Psoas muscle (tissue), 8 donors: Measurements from ENCODE around the gene P4HA1. TPM values are rescaled to one million over a fixed set of nuclear protein-coding genes. Genes with fewer than 3 reads are reported as not detected.
A peak's percentile ranks its signal among the peaks of the same experiment; 100 is the strongest.

ENCODE experiments used
- ATAC-seq, 4 donors: fragments of 200-7000 bp; cut with Tn5 transposase; one replicate each; pipeline ENCODE4 v1.9.1; 2020; ENCODE audit warnings: moderate library complexity in 3 of 4, mild to moderate bottlenecking in 2 of 4
- DNase-seq, 2 donors: peaks; one replicate each; pipeline ENCODE4 v3.0.0-alpha.2; 2020
- H3K27ac ChIP-seq: fragments of 200-600 bp; one replicate; pipeline ENCODE4 v1.8.0; 2022
- H3K27me3 ChIP-seq, 3 donors: fragments of 200-600 bp in 1 of 3; one replicate each; pipeline versions ENCODE4 v1.6.1 to v1.8.0; 2013 to 2022; ENCODE audit warnings: low read length in 2 of 3, mild to moderate bottlenecking in 2 of 3, moderate library complexity in 1 of 3; ENCODE audit not compliant: insufficient read depth in 3 of 3
- H3K36me3 ChIP-seq, 2 donors: fragments of 200-600 bp in 1 of 2; one replicate each; pipeline versions ENCODE4 v1.6.1 to v1.8.0; 2013 to 2022; ENCODE audit warnings: low read depth in 1 of 2, mild to moderate bottlenecking in 1 of 2, moderate library complexity in 1 of 2; ENCODE audit not compliant: insufficient read depth in 1 of 2
- H3K4me1 ChIP-seq: fragments of 200-600 bp; one replicate; pipeline ENCODE4 v1.8.0; 2022
- H3K4me3 ChIP-seq: fragments of 200-600 bp; one replicate; pipeline ENCODE4 v1.8.0; 2022; ENCODE audit warnings: mild to moderate bottlenecking
- H3K9me3 ChIP-seq: fragments of 200-600 bp; one replicate; pipeline ENCODE4 v1.8.0; 2022
- CTCF ChIP-seq: fragments of 200-600 bp; IDR thresholded peaks from one replicate; pipeline ENCODE4 v1.8.0; 2022; ENCODE audit warnings: antibody characterized with exemption
- WGBS, 3 donors: extraction: QIAGEN DNeasy Blood & Tissue Kit; methylation state at CpG; one replicate each; pipeline versions ENCODE4 v1.1.6 to v1.1.7; 2013; 5-methylcytosine and 5-hydroxymethylcytosine counted together
- intact Hi-C, 2 donors: fragments of 100-400 bp; cut with DNase I; formaldehyde crosslinking; loops; one replicate each; pipeline versions ENCODE4 v1.11.0 to v1.14.2; 2022
- polyA plus RNA-seq, 3 donors: library from polyadenylated mRNA; stranded (reverse); fragments of 200-250 nt; gene quantifications; one replicate each; pipeline ENCODE4 v1.2.3, GENCODE V29; 2013
- total RNA-seq, 4 donors: library from RNA; stranded (reverse); fragmentation: NEBNext Ultra II Directional in 2 of 4; extraction: Animal tissue kit (Norgen Biotek cat#: 25700) in 2 of 4; gene quantifications; one replicate each; pipeline versions ENCODE4 v1.2.1 to v1.2.4, GENCODE V29; 2021 to 2023
- donor health status: healthy with polysubstance abuse.
- donor health status: DM: no; HTN: no; CAD: no; lungs with moderate emphysema.
- donor health status: Bipolar disorder and iron deficiency.
- donor health status: healthy.
- donor health status: DM: yes; HTN: yes; CAD: no.
- donor health status: DM: no; HTN: no; CAD: no.
- donor health status: DM: no; HTN: no; CAD: no.
- donor health status: DM: yes; HTN: yes; CAD: no.

The P4HA1 gene
- total and polyA plus RNA-seq, 7 donors = 6.2 to 262 (median 73.2) TPM

GRCh38 chr10:73094986-73095480 lies 1.6 kb downstream of the P4HA1 start:
- Histone ChIP-seq H3K27me3 (no peaks in the 10 kb centered on the region), H3K4me3 (peak overlapping the region; percentile 70), H3K9me3 (no peaks in the 10 kb centered on the region), H3K27ac (peak overlapping the region; percentile 96), H3K4me1 (peaks cover 54% of the 10 kb centered on the region), H3K36me3 (peaks cover 0 to 4% of the 10 kb centered on the region in 2 donors)
- ATAC-seq (no peak), DNase-seq (no peak)
- 0 to 4% (median 3%) methylated on average over 5 of the region's 5 CpGs for WGBS, 3 donors
- intact Hi-C loops = loop anchor here (5.0 kb wide), 2 partner anchors 32 to 62 kb away; no protein-coding TSS in a partner anchor
- TF ChIP-seq CTCF = no peak

GRCh38 chr10:73093922-73094850 lies 2.5 kb downstream of the P4HA1 start:
- ATAC-seq = no peak

GRCh38 chr10:73092830-73093229 lies 3.8 kb downstream of the P4HA1 start:
- Histone ChIP-seq H3K4me1 (peaks cover 47% of the 10 kb centered on the region), H3K27ac (no peak overlapping the region), H3K4me3 (no peak overlapping the region), H3K36me3 (no peaks in the 10 kb centered on the region), H3K9me3 (no peaks in the 10 kb centered on the region), H3K27me3 (no peaks in the 10 kb centered on the region)
- intact Hi-C loops = loop anchor here in 1 of 2 donors (5.0 kb wide), 1 partner anchor 34 kb away; no protein-coding TSS in a partner anchor
- no peak for TF ChIP-seq CTCF
- ATAC-seq (no peak), DNase-seq (no peak)
- 97 to 98% (median 97%) methylated on average over 3 of the region's 3 CpGs for WGBS, 3 donors

More at GRCh38 chr10:73093922-73094850, 2.5 kb downstream of the P4HA1 start:
- Histone ChIP-seq H3K27ac (peak overlapping the region; percentile 96), H3K4me3 (peak overlapping the region; percentile 70), H3K27me3 (no peaks in the 10 kb centered on the region), H3K36me3 (no peaks in the 10 kb centered on the region), H3K4me1 (peaks cover 53% of the 10 kb centered on the region), H3K9me3 (no peaks in the 10 kb centered on the region)
- WGBS, 3 donors = 13 to 24% (median 23%) methylated on average over 2 of the region's 2 CpGs
- no peak for TF ChIP-seq CTCF
- intact Hi-C loops = loop anchor here in 1 of 2 donors (5.0 kb wide), 1 partner anchor 33 kb away; no protein-coding TSS in a partner anchor
- no peak for DNase-seq

GRCh38 chr10:73088304-73088703 lies 8.4 kb downstream of the P4HA1 start:
- H3K9me3 ChIP-seq = no peaks in the 10 kb centered on the region
- H3K27ac ChIP-seq = peak overlapping the region; percentile 54
- no peak for DNase-seq
- ATAC-seq = no peak
- TF ChIP-seq CTCF = no peak
- H3K4me3 ChIP-seq = no peak overlapping the region
- peaks cover 44% of the 10 kb centered on the region for H3K4me1 ChIP-seq
- intact Hi-C loops = loop anchor here in 1 of 2 donors (5.0 kb wide), 1 partner anchor 34 kb away; no protein-coding TSS in a partner anchor
- H3K36me3 ChIP-seq = no peaks in the 10 kb centered on the region
- no peaks in the 10 kb centered on the region for H3K27me3 ChIP-seq
